Tibial artery (tissue), 4 donors: ENCODE data around the gene PIR.

Source experiments
- DNase-seq, 2 donors: peaks; one replicate each; pipeline ENCODE4 v3.0.0-alpha.2; 2019
- H3K27ac ChIP-seq, 2 donors: fragments of 200-600 bp; sonication (generic) in 1 of 2; 1 replicate in 1 of 2; 2 replicates in 1 of 2; pipeline ENCODE4 v1.5.1; 2018 to 2019; ENCODE audit warnings: mild to moderate bottlenecking in 1 of 2
- H3K27me3 ChIP-seq, 2 donors: fragments of 200-600 bp; sonication (generic) in 1 of 2; one replicate each; pipeline versions ENCODE4 v1.5.1 to v1.6.0; 2016 to 2019
- H3K36me3 ChIP-seq, 3 donors: fragments of 200-600 bp; sonication (generic) in 2 of 3; one replicate each; pipeline ENCODE4 v1.5.1; 2016 to 2019; ENCODE audit warnings: mild to moderate bottlenecking in 2 of 3
- H3K4me1 ChIP-seq, 4 donors: fragments of 200-600 bp; sonication (generic) in 2 of 4; 1 replicate in 3 of 4; 2 replicates in 1 of 4; pipeline ENCODE4 v1.5.1; 2016 to 2019
- H3K4me3 ChIP-seq, 2 donors: fragments of 200-600 bp; sonication (generic) in 1 of 2; 1 replicate in 1 of 2; 2 replicates in 1 of 2; pipeline ENCODE4 v1.5.1; 2018 to 2019; ENCODE audit warnings: mild to moderate bottlenecking in 2 of 2
- H3K9me3 ChIP-seq, 3 donors: fragments of 200-600 bp; sonication (generic) in 1 of 3; one replicate each; pipeline ENCODE4 v1.5.1; 2016 to 2019
- intact Hi-C: fragments of 100-400 bp; cut with DNase I; formaldehyde crosslinking; loops from one replicate; pipeline ENCODE4 v1.15.0; 2023; ENCODE audit warnings: low total_unique reads
- TF ChIP-seq, protein P1 (sequence below), 2 experiments: fragments of 200-600 bp in 1 of 2; fragments of 450-650 bp in 1 of 2; IDR thresholded peaks; one replicate each; pipeline ENCODE4 v1.5.1; 2017 to 2019; ENCODE audit warnings: antibody characterized with exemption in 2 of 2, mild to moderate bottlenecking in 1 of 2, moderate library complexity in 1 of 2

The PIR gene

DNA sequence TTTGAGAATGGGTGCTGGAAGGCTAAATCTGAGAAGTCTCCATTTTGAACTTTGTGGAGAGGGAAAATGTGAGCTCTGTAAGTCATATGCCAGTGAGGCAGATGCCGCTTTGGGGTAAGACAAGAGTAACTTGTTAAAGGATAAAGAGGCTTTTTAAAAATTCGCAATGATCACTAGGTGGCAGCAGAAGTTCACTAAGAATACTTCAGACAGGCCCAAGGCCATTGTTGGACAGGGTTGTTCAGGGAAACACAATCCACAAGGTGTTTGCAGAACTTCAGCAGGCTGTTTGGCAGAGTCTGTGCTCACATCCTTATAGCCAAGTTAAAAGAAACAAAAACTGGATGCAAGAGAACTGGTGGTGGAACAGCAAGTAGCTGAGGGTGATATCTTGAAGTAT, 144.1 kb downstream of the PIR start:
- no peak for DNase-seq
- Histone ChIP-seq H3K27ac (no peak overlapping the region), H3K27me3 (no peaks in the 10 kb centered on the region), H3K9me3 (no peaks in the 10 kb centered on the region), H3K36me3 (no peaks in the 10 kb centered on the region), H3K4me3 (no peak overlapping the region), H3K4me1 (no peaks in the 10 kb centered on the region)
- intact Hi-C loops: no loop called here
- TF ChIP-seq, protein P1, sequence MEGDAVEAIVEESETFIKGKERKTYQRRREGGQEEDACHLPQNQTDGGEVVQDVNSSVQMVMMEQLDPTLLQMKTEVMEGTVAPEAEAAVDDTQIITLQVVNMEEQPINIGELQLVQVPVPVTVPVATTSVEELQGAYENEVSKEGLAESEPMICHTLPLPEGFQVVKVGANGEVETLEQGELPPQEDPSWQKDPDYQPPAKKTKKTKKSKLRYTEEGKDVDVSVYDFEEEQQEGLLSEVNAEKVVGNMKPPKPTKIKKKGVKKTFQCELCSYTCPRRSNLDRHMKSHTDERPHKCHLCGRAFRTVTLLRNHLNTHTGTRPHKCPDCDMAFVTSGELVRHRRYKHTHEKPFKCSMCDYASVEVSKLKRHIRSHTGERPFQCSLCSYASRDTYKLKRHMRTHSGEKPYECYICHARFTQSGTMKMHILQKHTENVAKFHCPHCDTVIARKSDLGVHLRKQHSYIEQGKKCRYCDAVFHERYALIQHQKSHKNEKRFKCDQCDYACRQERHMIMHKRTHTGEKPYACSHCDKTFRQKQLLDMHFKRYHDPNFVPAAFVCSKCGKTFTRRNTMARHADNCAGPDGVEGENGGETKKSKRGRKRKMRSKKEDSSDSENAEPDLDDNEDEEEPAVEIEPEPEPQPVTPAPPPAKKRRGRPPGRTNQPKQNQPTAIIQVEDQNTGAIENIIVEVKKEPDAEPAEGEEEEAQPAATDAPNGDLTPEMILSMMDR (IDR thresholded peaks at IDR 0.05): peak; percentile 28 to 29

DNA sequence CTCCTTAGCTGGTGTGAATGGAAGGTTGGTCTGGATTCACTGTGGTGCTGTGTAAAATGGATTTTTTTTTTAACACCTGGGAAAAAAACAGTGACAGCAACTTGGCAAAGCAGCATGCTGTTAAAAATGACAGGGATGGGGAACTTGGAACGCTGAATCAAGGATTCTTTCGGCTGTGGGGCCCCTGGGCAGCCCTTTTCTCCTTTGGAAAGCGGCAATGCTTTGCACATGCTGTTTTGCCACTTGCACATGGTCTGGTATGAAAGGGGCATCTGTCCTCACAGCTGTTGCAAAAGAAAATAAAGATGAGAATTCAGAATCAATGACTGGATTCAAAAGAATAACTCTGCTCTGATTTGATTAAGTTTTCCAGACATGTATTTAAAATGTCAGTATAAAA, 147.2 kb downstream of the PIR start:
- Histone ChIP-seq H3K4me1 (no peaks in the 10 kb centered on the region), H3K4me3 (no peak overlapping the region), H3K27ac (no peak overlapping the region), H3K27me3 (no peaks in the 10 kb centered on the region), H3K9me3 (no peaks in the 10 kb centered on the region), H3K36me3 (no peaks in the 10 kb centered on the region)
- intact Hi-C loops: no loop called here
- DNase-seq: no peak
- TF ChIP-seq, protein P1 (IDR thresholded peaks at IDR 0.05): no peak

DNA sequence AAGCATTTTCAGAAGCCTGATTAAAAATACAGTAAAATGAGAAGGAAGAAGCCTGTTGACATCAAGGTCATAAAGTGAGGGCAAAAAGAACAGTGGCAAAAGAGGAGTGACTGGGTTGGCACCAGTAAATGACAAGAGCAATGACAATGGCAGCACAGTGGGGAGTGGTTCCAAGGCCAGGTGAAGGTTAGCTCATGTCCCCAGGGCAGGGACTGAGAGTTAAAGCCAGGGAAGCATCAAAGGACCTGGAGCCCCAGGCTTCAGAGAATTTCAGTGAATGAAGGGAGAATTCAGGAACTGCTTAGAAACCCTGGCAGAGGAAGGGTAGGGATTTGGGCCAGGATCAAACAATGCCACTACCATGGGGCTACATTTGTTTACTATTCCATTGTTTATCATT, 149.0 kb downstream of the PIR start:
- intact Hi-C loops: no loop called here
- Histone ChIP-seq H3K27ac (no peak overlapping the region), H3K9me3 (no peaks in the 10 kb centered on the region), H3K4me3 (no peak overlapping the region), H3K27me3 (no peaks in the 10 kb centered on the region), H3K36me3 (no peaks in the 10 kb centered on the region), H3K4me1 (no peaks in the 10 kb centered on the region)
- TF ChIP-seq, protein P1 (IDR thresholded peaks at IDR 0.05): no peak
- no peak for DNase-seq

DNA sequence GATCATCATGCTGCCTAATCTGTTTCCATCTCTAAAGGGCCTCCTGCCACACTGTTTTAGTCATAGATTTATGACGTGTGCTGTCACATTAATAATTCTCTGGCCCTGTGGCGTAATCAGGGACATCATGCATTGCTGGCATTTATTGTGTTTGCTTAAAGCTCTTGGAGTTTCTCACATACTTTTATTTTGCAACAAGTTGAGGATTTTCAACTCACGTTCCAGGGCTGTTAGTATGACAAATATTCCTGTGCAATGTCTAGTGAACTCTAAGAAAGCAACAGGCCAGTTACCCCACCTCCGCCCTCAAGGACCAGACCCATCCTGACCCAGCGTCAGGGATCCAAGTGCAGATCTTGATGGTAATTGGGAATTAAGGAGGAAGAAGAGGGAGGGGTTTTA, 150.1 kb downstream of the PIR start:
- no peaks in the 10 kb centered on the region for H3K27me3 ChIP-seq
- H3K4me3 ChIP-seq: no peak overlapping the region
- H3K9me3 ChIP-seq: no peaks in the 10 kb centered on the region
- no peak overlapping the region for H3K27ac ChIP-seq
- no peaks in the 10 kb centered on the region for H3K36me3 ChIP-seq
- peak; percentile 39 to 63 for DNase-seq
- TF ChIP-seq, protein P1 (IDR thresholded peaks at IDR 0.05): no peak
- H3K4me1 ChIP-seq: no peaks in the 10 kb centered on the region
- intact Hi-C loops: no loop called here

DNA sequence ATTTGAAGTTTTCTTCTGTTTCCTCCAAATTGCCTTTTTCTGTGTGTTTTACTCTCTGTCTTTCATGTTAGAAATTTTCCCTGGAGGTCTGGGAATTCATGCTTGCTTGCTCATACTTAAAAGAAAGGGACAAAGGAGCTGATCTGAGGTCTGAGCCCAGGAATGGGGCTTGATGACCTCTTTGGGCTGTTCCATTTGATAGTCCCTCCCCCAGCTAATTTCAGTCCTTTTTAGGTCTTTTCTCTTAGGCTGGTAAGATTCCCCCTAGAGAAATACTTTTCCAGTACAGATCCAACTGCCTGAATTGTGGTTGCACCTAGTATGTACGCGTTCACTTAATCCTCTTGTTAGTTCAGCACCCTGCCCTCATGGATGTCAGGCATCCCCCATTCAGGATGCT, 152.3 kb downstream of the PIR start:
- TF ChIP-seq, protein P1 (IDR thresholded peaks at IDR 0.05): no peak
- no peak overlapping the region for H3K27ac ChIP-seq
- intact Hi-C loops: no loop called here
- H3K4me1 ChIP-seq: no peaks in the 10 kb centered on the region
- no peak for DNase-seq
- no peaks in the 10 kb centered on the region for H3K9me3 ChIP-seq
- H3K36me3 ChIP-seq: no peaks in the 10 kb centered on the region
- no peak overlapping the region for H3K4me3 ChIP-seq
- H3K27me3 ChIP-seq: no peaks in the 10 kb centered on the region

DNA sequence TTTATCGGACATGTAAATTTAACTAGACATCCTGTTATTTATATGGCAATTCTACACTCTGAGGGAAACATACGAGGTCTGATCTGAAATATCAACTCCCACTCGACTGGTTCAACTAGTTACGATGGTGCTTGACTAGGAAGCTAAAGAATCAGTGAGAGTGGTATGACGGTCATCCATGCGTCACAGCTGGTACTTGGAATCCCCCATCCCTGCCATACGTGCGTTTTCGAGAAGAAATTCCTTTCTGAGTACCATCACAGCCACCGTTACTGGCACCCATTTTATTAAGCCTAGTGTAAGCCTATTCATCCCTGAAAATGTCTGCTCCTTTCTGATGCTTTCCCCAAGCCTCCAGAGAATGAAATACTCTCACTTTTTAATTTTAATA, 157.1 kb downstream of the PIR start:
- Histone ChIP-seq H3K4me1 (peaks cover 0 to 8% (median 0%) of the 10 kb centered on the region in 4 donors), H3K4me3 (peak overlapping the region; percentile 85 to 87), H3K36me3 (peaks cover 0 to 10% (median 6%) of the 10 kb centered on the region in 3 donors), H3K27me3 (no peaks in the 10 kb centered on the region), H3K9me3 (no peaks in the 10 kb centered on the region), H3K27ac (peak overlapping the region; percentile 65 to 89)
- TF ChIP-seq, protein P1 (IDR thresholded peaks at IDR 0.05): no peak
- intact Hi-C loops: no loop called here
- DNase-seq: no peak
